ENCODE results near the gene HOXC5.

GRCh38 chr12:54019924-54020590 is 12.8 kb upstream of the HOXC5 start:
- TF ChIP-seq CTCF (IDR thresholded peaks at IDR 0.05): no peak
- TF ChIP-seq POLR2A (IDR thresholded peaks at IDR 0.05): no peak
